Medulla oblongata (tissue), 1 donor: Measurements from ENCODE around the gene P4HB.
A peak's percentile ranks its signal among the peaks of the same experiment; 100 is the strongest.

Experiments used
- DNase-seq: peaks from one replicate; pipeline ENCODE4 v3.0.0-alpha.2; 2015; ENCODE audit errors: extremely low spot score

Gene P4HB

DNA sequence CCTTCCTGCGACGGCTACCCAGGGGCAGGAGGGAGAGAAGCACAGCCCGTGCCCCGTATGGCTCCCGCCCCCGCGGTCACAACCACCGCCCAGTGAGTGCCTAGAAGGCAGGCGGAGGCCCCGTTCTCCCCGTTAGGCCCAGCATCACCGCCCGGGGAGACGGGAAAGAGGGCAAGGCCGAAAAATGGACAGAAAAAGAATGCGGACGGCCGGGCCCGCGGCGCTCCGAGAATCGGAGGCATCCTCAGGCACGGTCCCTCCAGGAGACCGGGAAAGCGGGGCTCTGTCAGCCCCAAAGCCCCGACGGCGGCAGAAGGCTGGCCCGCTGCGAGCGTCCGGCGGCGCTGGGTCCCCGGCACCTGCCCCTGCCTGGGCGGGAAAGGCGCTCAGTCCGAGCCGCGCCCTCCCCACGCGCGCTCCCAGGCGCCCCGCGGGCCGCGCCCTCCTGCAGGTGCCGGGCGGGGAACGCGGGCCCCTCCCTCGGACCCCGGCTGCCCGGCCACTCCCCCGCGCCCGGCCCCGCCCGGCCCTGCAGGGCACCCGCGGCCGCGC is 27.7 kb downstream of the P4HB start:
- DNase-seq = no peak

DNA sequence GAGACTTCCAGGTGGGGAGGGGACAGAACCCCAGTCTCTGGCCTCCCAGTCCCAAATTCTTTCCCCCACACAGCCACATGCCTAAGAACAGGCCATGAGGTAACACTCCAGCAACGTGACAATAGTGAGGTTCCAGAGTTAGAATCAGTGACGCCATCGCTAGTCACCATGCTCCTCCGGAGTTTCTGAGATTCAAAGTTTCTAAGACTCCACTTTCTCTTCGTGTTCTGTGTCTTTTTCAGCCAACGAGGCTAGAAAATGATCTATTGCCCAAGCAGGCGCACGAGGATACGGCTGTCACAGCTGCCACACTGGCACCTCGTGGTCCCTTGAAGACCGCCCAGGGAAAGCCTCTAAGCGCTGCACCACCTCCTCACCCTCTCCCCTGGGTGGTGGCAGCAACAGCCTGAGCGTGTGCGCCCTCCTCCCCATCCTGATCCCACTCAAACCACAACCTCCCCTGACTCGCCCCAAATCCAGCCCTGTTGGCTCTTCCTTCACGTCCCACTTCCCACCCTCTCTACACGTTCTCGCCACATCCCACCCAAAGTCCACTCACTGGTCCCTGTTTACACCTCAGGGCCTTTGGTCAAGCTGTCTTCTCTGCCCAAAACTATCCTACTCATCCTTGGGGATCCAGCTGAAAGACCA is 28.3 kb downstream of the P4HB start:
- DNase-seq = peak; percentile 23

DNA sequence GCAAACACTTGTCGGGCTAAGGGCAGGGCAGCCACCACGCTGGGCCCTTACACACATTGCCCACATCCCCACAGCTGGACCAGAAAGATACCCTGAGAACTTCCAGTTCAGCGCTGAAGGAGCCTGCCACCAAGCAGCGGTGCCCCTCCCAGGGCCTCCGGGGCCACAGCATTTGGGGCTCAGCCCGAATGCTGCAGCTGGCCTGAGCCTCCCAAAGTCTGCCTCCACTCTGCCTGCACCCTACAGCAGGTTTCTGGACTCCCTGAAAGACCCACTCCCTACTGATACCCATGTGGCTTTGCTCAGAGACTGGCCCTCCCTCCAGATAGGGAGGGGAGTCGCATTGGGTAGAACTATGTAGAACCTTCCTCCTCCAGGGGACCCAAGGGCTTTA is 28.8 kb downstream of the P4HB start:
- no peak for DNase-seq

DNA sequence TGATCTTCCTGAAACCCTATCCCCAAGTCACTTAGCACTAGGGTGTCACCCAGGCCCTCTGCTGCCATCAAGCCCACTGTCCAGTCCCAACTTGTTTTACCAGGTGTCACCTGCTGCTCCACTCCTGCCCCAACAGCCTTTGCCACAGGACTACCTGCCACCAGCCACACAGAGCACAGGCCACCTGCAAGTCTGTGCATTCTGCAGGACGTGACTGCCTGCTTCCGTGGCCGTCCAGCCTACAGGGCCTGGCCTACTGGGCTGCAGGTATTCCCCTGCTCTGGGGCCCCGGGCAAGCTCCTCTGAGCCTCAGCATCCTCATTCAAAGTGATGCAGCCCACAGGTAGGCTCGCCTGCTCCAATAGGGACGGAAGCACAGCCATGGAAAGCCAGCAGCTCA is 30.5 kb downstream of the P4HB start:
- DNase-seq = no peak

DNA sequence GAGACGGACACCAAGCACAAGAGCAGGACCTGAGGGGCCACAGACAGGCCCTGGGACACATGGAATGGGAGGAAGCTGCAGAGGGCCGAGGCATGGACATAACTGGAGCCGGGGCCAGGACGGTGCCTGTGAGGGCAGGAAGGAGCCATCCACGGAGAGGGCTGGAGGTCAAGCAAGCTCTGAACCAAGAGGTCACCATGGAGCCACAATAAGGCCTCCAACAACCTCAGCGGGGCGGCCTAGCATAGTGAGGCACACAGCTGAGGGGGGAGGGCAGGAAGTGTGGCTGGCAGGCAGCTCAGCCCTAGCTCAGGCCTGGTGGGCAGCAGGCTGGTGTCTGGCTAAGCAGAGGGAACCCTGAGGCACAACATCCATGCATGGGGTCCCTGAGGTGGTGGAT is 31.7 kb downstream of the P4HB start:
- DNase-seq = no peak

DNA sequence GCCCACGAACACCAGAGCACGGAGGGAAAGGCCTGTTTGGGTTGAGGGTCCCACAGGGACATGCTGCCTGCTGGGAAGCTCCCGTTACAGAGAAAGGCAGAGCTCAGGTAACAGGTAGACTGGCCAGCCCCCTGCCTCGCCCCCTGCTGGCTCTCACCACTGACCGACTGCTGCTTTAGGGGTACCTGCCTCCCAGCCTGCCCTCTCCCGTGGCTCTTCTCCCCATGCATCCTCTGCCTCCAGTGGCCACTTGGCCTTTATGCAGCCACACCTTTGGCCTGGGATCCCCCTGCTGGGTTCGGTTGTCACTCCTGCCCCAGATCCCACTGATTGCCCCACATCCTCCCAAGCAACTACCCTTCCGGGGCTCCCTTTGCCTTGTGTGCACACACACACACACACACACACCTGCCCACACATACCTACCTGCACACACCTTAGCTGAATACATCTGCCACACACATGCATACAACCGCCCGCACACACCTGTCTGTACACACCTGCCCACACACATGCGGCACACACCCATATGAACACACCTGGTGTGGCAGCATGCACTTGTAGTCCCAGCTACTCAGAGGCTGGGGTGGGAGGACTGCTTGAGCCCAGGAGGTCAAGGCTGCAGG is 34.4 kb downstream of the P4HB start:
- no peak for DNase-seq

DNA sequence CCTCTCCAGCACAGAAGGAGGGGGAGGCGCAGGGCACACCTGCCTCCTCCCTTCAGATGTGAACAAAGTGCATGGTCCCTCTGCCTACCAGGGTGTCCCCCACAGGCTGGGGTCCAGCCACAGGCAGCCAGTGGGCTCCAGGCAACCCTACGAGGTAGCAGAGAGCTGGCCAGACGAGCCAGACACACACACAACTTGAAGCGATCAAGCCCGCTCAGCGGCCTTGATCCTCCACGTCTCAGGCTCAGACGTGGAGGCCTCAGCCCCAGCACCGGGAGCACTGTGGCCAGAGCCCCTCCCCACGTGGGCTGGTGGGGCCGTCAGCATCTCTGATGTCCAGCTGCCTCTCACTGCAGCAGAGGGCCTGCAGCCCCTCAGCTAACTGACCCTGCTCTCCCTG is 35.7 kb downstream of the P4HB start:
- no peak for DNase-seq

DNA sequence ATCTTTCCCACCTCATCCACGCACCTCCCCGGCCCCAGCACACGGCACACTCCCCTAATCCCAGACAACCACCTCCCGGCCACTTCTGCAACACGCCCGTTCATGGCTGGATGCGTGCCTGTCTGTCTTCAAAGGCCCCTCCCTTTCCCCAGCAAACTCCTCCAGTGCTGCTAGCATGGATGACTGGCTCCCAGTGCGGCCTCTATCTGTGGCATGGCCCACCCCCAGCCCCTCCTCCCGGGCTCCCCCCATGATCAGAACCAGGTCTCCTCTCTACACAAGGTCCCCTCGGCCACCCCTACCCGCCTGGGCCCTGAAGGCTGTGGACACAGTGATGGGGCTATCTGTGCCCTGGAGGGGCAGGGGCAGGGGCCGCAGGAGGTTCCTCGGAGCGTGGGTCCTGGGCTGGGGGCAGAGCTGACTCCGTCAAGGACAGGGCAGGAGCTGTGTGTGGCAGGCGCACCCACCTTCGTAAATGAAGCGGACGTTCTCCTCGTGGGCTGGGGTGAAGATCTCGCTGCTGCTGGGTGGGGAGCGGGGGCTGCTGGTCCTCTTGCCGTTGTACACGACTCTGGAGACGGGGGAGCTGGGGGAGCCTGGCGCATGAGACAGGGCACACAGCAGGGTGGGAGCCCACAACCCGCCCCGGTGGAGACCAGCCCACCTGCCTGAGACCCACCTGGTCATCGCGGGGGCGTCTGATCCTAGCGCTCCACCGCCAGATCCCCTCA is 36.4 kb downstream of the P4HB start:
- DNase-seq = no peak

DNA sequence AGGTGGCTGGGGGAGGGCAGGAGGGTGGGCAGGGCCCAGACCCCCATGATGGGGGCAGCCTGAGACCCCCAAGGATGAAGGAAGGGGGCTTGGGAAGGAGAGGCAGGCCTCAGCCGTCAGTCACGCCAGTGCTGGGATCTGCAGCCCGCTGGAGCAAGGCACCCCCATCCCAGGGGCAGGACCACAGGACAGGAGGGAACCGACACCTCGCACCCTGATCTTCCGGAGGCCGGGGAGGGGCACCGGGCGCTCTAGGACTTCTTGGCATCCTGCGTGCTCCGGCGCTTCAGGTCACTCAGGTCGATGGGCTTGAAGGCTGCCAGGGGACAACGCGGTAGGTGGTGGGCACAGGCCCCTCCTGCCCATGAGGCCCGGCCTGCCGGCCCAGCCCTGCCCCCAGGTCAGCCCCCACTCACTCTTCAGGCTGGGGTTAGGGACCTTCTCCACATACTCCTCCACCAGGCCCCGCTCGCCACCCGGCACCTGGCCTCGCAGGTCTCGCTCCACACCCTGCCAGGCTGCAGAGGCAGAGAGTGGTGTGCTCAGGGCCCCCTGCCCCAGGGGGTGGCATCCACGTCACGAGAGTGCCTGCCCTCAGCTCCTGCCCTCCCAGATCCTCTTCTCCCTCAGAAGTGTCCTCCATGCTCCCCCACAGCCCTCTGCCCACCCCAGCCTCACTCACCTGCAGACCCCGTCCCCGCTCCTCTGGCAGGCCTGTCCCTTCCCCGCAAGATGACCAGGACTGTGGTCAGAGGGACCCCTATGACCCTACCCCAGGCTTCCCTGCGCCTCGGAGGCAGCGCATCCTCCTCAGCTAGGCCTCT is 37.1 kb downstream of the P4HB start:
- DNase-seq = no peak

DNA sequence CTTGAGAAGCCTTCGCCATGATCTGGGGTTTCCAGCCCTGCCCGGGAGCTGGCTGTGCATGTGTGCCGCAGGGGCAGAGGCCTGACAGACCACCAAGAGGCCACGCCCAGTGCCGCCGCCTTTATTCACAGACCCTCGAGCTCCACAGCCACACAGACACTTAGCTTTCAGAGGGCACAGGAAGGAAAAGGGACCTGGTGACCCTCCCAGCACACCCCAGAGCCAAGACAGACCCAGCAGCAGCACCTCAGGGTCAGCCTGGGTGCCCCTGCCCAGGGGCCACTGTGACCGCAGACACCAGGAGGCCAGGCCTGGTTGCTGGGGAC is 38.1 kb downstream of the P4HB start:
- DNase-seq = no peak

DNA sequence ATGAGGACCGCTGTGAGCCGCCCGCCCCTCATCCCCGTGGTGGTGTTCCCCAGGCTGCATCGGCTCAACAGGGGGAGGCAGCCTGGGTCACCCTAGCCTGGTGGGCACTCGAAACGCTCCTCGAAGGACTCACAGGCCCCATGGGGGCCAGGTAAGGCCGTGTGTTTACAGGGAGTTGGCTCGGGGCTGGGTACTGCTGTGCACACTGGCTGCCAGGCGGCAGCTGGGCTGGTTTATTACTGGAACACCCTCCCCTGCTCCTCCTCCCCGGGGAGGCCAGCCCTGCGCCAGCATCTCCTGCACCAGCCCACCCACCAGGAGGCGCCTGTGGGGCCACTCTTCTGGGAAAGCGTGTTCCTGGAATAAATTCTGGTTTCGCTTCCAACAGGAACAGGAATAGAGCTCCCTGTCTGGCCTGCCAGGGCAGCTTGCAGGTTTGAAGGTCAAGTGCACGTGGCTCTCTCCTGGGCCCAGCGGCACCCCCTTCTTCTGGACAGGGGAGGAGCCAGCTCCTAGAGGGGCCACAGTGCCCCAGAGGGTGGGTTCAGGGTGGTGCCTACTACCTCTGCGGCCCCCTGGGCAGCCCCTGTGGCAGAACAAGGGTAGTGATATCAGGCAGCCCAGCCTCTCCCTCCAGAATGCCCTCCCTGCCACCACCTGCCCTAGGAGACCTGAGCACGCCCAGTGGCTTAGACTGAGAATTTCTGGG is 38.6 kb downstream of the P4HB start:
- peak; percentile 22 for DNase-seq

DNA sequence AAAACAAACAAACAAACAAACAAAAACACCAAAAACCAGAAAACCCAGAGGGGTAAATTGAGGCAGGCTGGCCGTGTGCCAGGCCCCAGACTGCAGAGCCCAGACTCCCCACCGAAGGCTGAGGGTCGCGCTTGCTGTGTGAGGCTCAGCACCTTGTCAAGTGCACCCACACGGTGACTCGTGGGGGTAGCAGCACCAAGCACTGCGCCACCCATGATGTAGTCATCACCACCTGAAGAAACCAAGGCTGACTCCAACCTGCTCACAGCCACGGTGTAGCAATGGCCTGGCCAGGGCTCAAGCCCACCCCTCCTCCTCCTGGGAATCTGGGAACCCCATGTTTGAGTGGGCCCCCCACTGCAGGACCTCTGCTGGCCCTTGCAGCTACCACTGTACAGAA is 39.2 kb downstream of the P4HB start:
- no peak for DNase-seq

DNA sequence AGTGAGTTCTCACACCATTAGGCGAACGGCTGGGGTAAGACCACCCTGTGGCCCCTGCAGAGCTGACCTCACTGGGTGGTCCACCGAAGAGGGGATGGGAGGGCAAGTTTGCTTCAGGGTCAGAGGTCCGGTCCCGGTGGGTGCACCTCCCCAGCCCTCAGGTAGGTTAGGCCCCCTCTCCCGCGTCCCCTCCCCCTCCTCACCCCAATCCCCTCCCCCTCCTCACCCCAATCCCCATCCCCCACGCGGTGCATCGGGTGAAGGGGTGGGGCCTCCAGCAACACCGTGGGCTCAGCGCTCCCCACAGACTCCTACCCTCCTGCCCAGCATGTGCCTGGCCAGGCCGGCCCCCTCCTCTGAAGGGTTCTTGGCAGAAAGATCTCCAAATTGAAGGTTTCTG is 40.6 kb downstream of the P4HB start:
- DNase-seq = no peak

DNA sequence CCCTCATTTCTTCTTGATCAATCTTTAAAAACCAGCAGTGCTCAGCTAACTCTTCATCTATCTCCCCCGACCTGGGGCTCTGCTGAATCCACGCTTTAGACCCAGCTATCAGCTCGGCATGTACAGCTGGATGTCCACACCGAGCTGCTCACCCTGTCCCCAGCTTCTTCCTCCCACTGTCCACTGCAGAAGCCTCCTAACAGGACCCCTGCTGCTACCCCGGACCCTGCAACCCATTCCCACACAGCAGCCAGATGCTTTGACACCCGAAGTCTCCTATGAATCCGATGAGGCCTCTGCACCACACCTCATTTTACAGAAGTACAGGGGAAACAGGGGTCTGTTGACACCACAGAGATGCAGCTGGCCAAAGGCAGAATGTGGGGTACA is 42.6 kb downstream of the P4HB start:
- no peak for DNase-seq

DNA sequence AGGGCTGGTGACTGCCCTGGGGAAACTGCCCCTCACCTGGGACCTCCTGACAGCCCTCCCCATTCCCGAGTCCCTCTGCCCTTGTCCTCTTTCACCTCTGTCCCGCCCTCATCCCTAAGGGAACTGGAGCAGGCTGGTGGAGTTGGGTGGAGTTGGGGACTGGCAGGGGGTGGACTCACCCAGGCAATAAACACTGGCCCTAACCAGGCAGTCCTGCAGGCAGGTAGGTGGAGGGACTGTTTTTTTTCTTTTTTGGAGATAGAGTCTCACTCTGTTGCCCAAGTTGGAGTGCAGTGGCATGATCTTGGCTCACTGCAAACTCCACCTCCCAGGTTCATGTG is 44.7 kb downstream of the P4HB start:
- no peak for DNase-seq

DNA sequence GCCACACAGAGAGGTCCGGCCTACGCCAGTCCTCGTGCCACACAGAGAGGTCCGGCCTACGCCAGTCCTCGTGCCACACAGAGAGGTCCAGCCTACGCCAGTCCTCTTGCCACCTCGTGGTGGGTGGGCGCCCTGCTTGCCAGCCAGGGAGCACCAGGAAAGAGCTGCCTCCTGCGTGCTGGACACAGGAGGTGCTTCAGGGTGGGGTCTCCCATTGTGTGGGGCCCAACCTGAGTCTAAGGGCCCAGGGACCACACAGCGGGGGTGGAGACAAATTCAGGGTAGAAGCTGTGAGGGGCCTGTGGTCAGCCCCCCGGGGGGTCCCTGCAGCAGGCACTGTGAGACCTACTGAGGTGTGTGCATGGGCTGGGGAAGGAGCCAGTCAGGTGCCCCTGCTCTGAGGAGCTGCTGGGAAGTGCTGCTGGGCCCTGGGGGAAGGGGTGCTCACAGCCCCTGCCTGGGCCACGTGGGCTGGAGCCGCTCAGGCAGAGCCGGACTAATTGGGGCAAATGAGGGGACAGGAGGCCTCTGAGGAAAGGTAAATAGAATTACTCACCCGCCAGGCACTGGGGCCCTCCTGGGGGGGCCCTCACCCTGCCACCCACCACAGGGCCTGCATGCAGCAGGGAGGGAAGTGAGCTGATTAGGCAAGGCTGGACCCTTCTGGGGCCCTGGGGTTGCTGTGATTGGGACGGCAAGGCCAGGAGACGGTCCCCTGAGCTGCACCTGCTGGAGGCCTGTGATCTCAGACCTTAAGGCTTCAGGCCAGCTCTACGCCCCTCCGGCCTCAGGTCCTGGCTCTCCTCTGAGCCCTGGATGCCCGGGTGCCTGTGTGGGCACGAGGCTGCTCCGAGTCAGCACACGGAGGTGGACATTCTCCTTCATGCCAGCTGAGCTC is 45.3 kb downstream of the P4HB start:
- no peak for DNase-seq

DNA sequence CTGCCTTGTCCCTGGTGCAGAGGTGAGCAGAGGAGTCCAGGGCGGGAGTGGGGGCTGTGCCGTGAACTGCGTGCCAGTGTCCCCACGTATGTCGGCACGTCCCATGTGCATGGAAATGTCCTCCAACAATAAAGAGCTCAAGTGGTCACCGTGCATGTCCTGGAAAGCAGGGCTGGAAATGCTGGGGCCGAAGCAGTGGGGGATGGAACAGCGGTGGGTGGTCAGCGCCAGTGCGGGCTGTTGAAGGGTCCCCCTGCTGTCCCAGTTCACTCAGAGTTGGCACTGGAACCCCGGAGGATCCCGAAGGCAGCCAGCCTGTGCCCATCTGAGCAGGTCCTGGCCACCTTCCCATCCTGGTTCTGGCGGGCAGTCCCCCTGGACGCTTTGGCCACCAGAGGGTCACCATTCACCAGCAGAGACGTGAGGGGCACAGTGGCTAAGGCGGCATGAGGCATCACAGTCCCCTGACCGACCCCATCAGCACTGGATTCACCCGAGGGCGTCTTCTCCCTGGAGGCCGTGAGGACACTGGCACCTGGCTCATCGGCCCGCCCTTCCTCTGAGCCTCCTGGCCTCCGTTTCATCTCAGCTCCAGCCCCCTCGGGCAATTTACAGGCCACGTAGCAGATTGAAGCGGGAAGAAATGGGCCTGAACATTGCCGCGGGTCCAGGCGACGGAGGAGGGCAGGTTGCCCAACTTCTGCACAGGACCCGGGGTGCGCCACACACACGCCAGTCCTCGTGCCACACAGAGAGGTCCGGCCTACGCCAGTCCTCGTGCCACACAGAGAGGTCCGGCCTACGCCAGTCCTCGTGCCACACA is 46.3 kb downstream of the P4HB start:
- no peak for DNase-seq

DNA sequence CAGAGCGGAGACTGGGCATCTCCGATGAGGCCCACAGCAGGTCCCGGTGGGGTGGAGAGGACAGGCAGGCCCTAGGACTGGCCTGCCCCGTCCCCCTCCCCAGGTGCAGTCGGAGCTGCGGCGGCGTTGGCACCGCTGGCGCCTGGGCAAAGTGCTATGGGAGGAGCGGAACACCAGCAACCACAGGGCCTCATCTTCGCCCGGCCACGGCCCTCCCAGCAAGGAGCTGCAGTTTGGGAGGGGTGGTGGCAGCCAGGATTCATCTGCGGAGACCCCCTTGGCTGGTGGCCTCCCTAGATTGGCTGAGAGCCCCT is 47.0 kb downstream of the P4HB start:
- no peak for DNase-seq

DNA sequence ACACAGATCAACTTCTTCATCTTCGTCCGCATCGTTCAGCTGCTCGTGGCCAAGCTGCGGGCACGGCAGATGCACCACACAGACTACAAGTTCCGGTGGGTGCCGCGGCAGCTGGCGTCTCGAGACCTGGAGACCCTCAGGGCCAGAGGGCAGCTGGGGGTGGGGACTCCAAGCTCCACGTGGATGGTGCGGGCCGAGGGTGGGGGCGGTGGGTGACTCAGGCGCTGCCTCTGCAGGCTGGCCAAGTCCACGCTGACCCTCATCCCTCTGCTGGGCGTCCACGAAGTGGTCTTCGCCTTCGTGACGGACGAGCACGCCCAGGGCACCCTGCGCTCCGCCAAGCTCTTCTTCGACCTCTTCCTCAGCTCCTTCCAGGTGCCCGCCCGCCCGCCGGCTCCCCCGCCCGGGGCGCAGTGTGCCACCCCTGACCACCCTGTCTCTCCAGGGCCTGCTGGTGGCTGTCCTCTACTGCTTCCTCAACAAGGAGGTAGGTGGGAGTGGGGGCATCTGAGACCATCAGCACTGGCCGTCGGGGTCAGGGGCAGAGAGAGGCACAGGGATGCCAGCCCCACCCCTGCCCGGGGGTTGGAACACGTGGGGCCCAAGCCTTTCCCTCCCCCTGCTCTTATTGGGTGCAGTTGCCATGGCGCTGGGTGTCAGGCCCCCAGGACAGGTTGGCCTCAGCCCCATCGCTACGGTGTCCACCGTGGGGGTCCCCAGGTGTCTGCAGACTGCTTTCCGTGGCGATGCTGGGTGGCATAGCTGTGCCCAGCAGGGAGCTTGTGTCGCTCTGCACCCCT is 47.6 kb downstream of the P4HB start:
- no peak for DNase-seq
